ENCODE measurements around the gene HRG.

The HRG gene

DNA sequence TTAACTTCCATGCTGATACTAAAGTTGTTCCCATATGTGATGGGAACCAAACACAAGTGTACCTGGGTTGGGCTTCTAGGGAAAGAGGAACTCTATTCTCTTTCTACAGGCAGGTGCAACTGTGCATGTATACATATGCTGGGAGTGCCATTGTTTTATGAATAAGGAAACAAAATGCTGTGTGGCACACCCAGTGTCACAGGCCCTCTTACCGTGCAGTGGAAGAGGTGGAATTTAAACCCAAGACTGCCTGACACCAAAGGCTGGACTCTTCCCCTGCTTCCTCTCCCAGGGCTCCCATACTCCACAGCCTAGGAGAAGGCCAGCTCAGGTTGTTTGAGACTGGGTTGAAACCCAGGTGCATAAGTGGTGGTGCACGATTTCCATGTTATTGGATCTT, 27.6 kb upstream of the HRG start:
- DNase-seq: no peak

DNA sequence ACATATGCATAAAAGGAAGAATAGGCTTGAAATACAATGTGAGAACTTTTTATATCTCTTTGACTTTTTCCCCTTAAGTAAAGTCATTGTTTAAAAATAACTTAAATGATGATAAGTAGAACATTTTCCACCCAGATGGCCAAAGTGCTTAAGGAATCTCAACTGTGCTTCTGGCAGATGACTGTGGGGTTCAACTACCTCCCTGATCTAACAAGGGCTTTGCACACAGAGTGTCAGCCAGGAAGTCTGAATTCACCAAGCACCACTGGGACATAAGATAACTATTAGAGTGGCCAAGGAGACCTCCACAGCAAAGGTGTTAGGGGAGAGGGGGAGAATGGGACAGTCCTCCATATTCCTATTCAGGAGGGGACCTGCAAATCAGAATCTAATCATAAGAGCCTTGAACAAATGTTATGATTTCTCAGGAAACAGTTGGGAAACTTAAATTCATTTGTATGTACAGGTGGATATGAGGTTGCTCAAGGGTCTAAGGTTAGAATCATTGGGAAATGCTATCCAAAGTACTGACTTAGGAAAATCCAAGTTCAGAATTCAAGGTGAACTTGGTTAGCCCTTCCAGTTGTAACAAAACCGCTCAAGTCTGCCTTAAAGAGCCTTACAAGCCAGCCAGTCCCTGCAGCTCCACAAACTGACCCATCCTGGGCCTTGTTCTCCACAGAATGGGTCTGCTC, 25.9 kb upstream of the HRG start, which contains the start of gene FETUB:
Gene FETUB, plus strand, starts transcription at position 622 of the 695 bp plus-strand sequence. Its CDS starts 62 bp downstream, at position 684.
- DNase-seq: no peak

DNA sequence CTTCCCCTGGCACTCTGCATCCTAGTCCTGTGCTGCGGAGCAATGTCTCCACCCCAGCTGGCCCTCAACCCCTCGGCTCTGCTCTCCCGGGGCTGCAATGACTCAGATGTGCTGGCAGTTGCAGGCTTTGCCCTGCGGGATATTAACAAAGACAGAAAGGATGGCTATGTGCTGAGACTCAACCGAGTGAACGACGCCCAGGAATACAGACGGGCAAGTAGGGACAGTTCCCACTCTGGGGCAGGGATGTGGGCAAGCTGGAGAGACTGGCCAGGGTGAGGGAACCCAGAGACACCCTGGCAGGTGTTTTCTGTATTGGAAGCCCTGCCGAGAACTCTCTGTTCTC, 25.4 kb upstream of the HRG start:
- DNase-seq: peak; percentile 11

GRCh38 chr3:186640929-186641328, 24.9 kb upstream of the HRG start:
- no peak for DNase-seq

- DNase-seq: no peak
Measured at GRCh38 chr3:186642014-186642413, 23.8 kb upstream of the HRG start.

GRCh38 chr3:186643493-186643892, 22.3 kb upstream of the HRG start:
- no peak for DNase-seq

DNA sequence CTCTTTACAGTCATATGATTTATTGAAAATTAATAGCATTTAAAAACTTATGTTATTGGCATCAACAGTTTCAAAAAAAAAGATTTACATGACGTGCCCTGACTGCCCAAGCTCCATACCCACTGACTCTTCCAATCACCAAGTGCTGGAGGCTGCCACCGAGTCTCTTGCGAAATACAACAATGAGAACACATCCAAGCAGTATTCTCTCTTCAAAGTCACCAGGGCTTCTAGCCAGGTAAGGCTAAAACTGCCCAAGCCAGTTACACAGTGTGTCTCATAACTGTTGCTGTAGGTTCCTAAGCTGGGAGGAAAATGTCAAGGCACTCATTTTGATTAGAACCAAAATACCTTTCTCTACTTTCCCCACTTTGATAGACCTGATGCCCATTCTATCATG, 21.1 kb upstream of the HRG start:
- DNase-seq: no peak

DNA sequence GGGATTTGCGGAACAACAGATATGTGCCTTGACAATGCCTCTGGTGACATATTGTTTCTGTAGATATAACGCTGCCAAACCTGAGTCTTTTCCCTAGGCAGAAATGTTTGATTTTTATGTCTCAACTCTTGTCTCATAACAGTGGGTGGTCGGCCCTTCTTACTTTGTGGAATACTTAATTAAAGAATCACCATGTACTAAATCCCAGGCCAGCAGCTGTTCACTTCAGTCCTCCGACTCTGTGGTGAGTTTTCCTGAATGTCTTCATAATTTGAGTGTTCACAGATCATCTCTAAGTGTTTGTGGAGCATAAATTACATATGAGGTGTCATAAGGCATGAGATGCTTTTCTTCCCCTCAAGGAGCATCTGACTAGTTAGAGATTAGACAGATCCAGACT, 19.7 kb upstream of the HRG start:
- no peak for DNase-seq

GRCh38 chr3:186646841-186647240, 19.0 kb upstream of the HRG start:
- DNase-seq: no peak

- no peak for DNase-seq
Measured at GRCh38 chr3:186648851-186649250, 17.0 kb upstream of the HRG start.

DNA sequence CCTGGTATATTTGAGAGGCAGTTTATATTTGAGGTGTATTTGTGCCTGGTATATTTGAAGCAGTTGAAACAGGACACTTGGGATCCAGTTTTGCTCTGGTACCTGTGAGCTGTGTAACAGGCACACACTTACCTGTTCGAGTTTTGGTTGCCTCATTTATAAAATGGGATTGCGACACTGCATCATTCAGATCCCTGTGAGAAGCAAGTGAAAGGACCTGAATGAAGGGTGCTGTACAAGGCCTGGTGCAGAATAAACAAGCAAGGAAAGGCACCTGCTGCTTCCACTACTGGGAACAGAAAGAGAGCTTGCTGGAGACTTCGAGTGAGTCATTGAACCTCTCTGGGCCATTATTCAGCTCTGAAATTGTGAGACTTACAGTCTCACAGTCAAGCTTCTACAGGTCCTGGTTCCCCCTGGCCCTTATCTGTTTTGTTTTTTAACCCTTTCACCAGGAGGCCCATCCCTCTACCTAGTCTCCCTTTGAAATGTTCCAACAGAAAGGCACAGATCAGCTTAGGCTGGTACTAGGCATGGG, 14.1 kb upstream of the HRG start:
- DNase-seq: no peak

- no peak for DNase-seq
Measured at GRCh38 chr3:186653080-186653707, 12.6 kb upstream of the HRG start.

GRCh38 chr3:186653984-186654383, 11.8 kb upstream of the HRG start:
- DNase-seq: no peak

DNA sequence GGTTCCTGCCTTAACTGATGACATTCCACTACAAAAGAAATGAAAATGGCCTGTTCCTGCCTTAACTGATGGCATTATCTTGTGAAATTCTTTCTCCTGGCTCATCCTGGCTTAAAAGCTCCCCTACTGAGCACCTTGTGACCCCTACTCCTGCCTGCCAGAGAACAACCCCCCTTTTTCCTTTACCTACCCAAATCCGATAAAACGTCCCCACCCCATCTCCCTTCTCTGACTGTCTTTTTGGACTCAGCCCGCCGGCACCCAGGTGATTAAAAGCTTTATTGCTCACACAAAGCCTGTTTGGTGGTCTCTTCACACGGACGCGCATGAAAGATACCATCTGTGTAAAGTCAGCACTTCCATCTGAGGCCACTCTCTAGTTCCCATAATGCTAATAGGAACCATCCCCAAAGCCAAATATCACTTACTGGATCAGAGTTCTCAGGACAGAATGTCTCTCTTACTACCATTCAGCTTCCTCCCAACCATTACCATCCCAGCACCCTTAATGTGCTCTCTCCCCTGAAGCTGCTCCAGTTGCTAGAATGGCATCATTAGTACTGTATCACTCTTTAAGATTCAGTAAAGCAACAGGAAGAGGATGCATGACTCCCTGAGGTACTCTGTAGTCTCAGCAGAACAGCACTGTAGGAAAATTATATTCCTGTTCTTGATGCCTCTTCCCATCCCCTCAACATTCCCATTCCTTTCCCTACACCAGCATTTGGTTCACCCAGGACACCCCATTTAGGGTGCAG, 2.3 kb upstream of the HRG start:
- DNase-seq: no peak

DNA sequence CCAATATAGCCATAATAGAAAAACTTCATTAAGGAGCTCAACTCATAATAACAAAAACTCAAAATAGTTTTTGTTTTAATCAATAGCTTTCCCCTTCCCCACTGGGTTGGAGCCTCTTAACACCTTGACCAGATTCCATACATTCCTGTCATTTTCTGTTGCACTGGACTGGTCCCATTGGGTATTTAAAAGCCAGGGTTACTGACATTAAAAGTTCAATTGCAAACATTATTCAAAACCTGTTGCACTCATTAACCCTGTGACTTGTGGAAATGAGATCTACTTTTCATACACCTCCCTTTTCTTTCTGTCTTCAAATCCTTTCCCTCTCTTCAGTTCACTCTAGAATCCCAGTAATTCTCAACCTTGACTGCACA, 1.7 kb upstream of the HRG start:
- DNase-seq: no peak

- no peak for DNase-seq
Measured at GRCh38 chr3:186664506-186664905, 1.3 kb upstream of the HRG start.

DNA sequence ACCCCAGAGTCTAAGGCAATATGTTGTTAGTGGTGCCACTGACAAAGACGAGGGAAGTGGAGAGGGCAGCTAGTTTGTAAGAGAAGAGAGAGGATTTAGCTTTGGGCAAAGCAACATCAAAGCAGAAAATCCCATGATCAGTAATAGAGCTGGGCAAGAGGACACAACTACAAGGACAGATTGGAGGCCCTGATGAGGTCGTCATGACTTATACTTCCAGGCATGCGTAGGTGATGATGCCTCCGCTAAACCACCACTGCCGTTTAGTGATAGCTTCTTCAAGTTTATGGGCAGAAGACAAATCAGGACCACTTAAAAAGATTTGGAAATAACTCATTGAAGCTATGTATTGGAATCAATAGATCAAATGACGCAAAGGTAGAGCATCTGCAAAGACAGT, 2.6 kb downstream of the HRG start:
- no peak for DNase-seq

- DNase-seq: no peak
Measured at GRCh38 chr3:186669378-186670084, 3.7 kb downstream of the HRG start.

DNA sequence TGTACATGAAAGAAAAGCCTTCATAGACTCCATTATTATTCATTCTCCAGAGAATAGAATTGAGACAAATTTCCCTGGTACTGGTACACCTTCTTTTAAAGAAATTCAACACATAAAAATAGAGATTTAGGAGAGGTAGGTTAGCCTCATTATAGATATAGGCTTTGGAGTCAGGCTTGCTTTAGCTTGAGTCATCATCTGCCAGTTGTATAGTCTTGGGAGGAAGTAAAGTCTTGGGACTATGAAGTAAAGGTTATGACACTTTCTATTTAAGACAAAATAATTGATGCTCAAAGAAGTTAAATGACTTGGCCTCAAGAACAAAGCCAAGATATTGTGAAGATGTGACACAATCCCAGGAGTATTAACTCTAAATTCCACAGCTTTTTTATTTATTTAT, 4.3 kb downstream of the HRG start:
- no peak for DNase-seq

GRCh38 chr3:186671051-186671450, 5.2 kb downstream of the HRG start:
- no peak for DNase-seq

DNA sequence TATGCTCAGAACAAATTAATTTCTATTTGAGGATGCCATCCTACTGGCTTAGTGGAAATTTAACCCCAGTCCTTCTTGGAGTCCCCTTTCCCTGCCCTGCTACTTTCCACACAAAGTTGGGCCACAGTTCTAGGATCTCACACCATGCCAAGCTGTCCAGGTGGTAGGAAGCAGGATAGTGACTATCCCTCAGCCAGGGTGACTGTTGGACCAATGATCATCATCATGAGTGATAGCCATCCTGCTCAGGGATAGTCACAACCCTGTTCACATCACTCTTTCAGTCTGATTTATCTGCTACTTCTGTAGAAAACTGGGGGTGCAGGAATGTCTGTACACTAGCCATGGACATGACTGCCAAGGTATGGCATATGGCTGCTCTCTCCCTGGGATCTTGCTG, 12.8 kb downstream of the HRG start:
- no peak for DNase-seq

- DNase-seq: no peak
Measured at GRCh38 chr3:186679151-186679550, 13.3 kb downstream of the HRG start.

GRCh38 chr3:186680869-186681268, 15.1 kb downstream of the HRG start:
- no peak for DNase-seq

All from T1000 (cell line).